GM19467 (cell line): ENCODE measurements around the gene NR3C2.
A peak's percentile ranks its signal among the peaks of the same experiment; 100 is the strongest.
"Not testable (repeated sequence)": the region's sequence is repeated elsewhere in the genome, so short reads cannot be mapped to it uniquely, and the experiment has no call there.

ENCODE experiments used
- ATAC-seq: cut with Tn5 transposase; IDR thresholded peaks from one replicate; pipeline ENCODE4 v1.9.1; 2021; ENCODE audit warnings: mild to moderate bottlenecking, moderate library complexity; ENCODE audit not compliant: unreplicated experiment

NR3C2 gene

DNA sequence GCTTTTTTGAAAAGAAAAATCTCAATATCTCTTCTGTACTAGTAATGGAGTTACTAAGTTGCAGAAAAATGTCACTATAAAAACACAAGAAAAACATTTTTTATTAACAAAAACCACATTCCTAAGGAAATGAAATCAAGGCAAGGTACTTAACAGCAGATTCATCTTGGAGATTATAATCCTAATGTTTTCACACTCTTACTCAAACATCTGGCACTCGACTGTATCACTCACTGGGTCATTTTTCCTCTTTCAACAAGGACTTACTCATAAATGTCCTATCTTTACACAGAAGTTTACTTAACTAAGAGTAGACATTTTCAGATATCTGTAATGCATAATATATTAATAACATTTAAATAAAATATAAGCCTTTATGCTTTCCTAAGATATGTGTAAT lies 216.6 kb downstream of the NR3C2 start:
- no peak for ATAC-seq

DNA sequence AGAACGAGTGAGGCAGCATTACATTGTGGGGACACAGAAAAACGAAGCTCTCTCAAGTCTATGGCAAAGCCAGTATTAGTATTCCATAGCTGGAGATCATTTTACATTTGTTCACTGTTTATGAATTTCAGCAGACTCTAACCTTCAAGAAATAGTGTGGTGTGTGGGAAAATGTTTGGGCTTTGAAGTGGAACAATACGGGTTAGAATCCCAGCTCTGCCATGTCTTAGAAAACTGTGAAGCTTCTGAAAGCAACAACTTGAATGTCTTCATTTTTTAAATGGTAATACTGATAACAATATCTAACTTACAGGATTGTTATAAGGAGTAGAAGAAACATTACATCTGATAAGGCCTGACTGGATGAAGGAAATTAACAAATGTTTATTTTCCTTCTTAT lies 217.7 kb downstream of the NR3C2 start:
- no peak for ATAC-seq

DNA sequence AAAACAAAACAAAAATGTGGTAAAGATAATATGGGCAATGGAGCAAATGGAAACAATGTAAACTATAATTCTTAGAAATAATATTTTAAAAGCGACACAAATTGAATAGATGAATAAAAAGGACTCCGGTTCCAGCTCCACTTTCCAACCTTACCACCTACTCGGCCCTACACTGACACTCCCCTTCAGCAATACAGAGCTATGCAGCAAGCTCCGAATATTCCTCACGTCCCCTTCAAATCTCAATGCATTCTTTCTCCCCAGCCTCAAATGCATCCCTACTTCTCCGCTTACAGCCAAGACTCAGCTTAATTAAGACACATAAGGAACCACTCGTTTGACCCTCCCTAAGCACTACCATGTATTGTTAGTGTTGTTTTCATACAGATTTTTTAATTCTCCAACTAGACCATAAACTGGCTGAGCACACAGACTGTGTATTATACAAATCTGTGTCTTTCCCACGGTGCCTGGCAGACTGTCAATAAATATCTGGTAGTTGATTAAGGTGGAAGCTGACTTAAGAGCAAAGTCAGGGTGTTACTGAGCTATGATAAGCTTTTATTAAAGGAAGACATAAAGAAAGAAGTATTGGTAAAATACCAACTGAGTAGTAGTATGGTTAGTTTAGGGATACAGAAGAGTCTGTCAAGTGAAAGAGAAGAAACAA lies 219.1 kb downstream of the NR3C2 start:
- no peak for ATAC-seq

- ATAC-seq, result peak; percentile 94
Observed at GRCh38 chr4:148216866-148217814, 225.1 kb downstream of the NR3C2 start.

DNA sequence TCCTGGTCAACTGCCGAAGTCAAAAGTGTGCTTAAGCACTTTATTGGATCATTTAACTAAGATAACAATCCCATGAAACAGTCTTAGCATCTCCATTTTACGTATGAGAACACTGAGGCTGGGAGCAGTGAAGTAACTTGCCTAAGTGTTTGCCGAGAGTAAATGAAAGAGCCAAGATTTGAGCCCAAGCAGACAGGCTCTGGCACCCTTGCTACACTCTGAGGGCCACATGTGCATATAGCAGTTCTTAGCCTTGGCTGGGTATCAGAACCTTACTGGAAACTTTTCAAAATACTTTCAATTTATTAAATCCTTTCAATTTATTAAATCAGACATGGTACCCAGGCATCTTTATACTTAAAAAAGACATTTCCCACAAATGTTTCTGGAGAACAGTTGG lies 225.9 kb downstream of the NR3C2 start:
- ATAC-seq, result no peak

GRCh38 chr4:148215202-148215601 lies 227.0 kb downstream of the NR3C2 start:
- no peak for ATAC-seq

- no peak for ATAC-seq
Observed at GRCh38 chr4:148214529-148215166, 227.6 kb downstream of the NR3C2 start.

- no peak for ATAC-seq
Observed at GRCh38 chr4:148211533-148211932, 230.7 kb downstream of the NR3C2 start.

- no peak for ATAC-seq
Observed at GRCh38 chr4:148210661-148211060, 231.6 kb downstream of the NR3C2 start.

- no peak for ATAC-seq
Observed at GRCh38 chr4:148207068-148207467, 235.1 kb downstream of the NR3C2 start.

DNA sequence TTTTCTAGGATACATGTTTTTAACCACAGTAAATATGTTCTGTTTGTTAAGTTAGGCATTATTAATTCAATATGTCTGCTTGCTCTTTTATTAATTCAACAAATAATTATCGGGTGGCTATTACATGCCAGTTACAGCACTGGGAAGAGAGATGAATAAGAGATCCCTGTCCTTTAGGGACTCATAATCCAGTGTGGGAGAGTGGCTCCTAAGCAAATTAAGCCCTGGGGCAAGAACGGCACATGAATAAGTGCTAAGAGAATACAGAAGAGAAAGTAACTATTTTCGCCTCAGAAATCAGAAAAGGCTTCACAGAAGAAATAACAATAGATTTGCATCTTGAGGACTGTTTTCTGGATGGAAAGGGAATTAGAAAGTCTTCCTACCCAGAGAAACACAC lies 236.7 kb downstream of the NR3C2 start:
- no peak for ATAC-seq

DNA sequence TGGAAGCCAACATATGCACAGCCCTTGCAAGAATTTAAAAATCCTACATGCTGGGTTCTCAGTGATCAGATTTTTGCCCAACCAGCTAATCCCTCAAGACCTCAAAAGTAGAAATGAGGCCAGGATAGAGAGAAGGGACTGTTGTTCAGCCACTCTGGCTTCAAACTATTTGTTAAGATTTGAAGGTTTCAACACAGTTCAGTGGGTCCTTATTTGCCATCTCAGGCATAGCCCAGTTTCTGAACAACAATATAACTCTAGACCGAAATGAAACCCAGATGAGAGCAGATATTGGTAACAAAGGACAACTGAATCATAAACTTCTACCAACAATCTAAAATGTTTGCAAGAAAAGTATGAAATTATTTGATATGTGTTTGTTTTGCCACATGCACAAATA lies 237.3 kb downstream of the NR3C2 start:
- no peak for ATAC-seq

DNA sequence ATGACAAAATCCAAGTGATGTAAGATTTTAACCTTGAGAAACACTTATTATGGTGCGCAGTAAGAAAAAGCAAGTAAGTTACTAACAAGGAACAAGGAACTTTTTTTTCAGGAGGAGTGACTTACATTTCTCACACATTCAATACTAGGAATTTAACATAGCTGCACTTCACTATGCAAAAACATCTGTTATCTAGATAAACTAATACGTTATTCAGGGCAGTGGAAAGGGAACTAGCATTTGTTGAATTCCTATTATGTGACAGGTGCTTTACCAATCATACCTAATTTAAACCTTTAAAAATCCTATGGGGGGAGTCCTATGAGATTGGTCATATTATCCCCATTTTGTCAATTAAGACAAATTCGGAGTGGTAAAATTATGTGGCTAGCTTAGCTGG lies 238.0 kb downstream of the NR3C2 start:
- ATAC-seq, result no peak

DNA sequence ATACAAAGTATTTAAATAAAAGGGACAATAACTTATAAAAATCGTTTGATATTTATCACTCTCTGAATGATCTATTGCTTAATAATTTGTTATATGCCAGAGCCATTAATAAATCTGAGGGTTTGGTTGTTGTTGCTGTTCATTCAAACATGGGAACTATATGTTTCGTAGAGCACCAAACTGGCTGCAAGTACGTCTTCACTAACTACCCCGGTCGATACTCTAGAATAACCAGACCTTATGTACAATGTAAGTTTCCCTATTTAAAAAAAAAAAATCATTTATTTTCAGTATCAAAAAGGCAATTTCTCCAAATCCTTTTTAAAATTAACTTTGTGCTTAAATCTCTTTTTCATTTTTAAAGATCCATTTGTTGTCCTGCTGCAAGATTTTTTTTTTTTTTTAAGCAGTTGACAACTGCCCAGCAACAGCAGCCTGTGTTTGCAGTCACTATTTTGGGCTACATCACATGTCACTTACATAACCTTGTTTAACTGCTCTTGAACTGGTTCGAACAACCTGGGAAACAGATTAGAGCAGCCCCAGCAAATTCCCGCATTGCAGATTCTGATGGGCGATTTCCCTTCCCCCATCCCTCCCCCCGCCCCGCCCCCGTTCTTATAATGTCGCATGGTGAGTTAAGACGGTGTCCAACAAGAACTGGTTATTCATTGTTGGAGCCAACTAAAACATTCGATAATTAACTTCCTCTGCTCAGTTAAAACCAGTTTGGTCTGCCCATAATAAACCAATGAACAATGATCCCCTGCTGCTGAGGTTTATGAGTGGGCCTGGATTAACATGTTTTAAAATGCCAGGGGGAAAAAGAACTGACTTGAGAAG lies 238.9 kb downstream of the NR3C2 start:
- no peak for ATAC-seq

GRCh38 chr4:148200960-148201359 lies 241.3 kb downstream of the NR3C2 start:
- ATAC-seq, result no peak

- ATAC-seq, result no peak
Observed at GRCh38 chr4:148196164-148196563, 246.1 kb downstream of the NR3C2 start.

DNA sequence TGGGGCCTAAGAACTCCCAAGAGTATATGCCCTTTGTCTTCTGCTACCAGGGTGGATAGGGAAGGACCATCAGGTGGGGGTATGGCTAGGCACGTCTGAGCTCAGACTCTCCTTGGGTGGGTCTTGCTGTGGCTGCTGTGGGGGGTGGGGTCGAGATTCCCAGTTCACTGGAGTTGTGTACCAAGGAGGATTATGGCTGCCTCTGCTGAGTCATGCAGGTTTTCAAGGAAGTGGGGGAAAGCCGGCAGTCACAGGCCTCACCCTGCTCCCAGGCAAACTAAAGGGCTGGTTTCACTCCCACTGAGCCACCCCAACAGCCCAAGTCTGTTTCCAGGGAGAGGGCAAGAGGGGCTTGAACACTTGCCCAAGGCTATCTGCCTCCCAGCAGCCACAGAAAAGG lies 249.7 kb downstream of the NR3C2 start:
- ATAC-seq, result no peak

- not testable (repeated sequence) for ATAC-seq
Observed at GRCh38 chr4:148187454-148188222, 254.6 kb downstream of the NR3C2 start.

GRCh38 chr4:148184922-148185321 lies 257.3 kb downstream of the NR3C2 start:
- no peak for ATAC-seq
